Body of pancreas (tissue), 4 donors: ENCODE data around the gene CPNE1. TPM values are rescaled to one million over a fixed set of nuclear protein-coding genes. Genes with fewer than 3 reads are reported as not detected.

Experiments used
- ATAC-seq: fragments of 150-250 bp; one replicate; pipeline ENCODE4 v1.9.1; 2016
- DNase-seq, 4 donors: peaks; one replicate each; pipeline ENCODE4 v3.0.0-alpha.2; 2019
- H3K27ac ChIP-seq, 4 donors: fragments of 200-600 bp; sonication (generic); 1 replicate in 3 of 4; 2 replicates in 1 of 4; pipeline versions ENCODE4 v1.5.1 to v1.6.1; 2016 to 2019; ENCODE audit warnings: mild to moderate bottlenecking in 1 of 4, mixed read lengths in 1 of 4, moderate library complexity in 1 of 4
- H3K27me3 ChIP-seq, 2 donors: fragments of 200-600 bp; sonication (generic); one replicate each; pipeline ENCODE4 v1.6.0; 2016; ENCODE audit warnings: mild to moderate bottlenecking in 1 of 2
- H3K36me3 ChIP-seq, 2 donors: fragments of 200-600 bp; sonication (generic); replicated peaks in 1 of 2; 2 replicates each; pipeline ENCODE4 v1.5.1; 2016; ENCODE audit warnings: low read depth in 2 of 2; ENCODE audit not compliant: insufficient read depth in 1 of 2
- H3K4me1 ChIP-seq: fragments of 200-600 bp; sonication (generic); one replicate; pipeline ENCODE4 v1.6.0; 2016
- H3K4me3 ChIP-seq, 2 donors: fragments of 200-600 bp; sonication (generic); 1 replicate in 1 of 2; 2 replicates in 1 of 2; pipeline ENCODE4 v1.5.1; 2016 to 2019
- H3K9me3 ChIP-seq, 3 donors: fragments of 200-600 bp; sonication (generic); 1 replicate in 2 of 3; 2 replicates in 1 of 3; pipeline ENCODE4 v1.5.1; 2016
- POLR2A ChIP-seq, 3 donors: fragments of 450-650 bp; IDR thresholded peaks; one replicate each; pipeline ENCODE4 v1.6.1; 2016; ENCODE audit warnings: antibody characterized with exemption in 3 of 3, mild to moderate bottlenecking in 2 of 3
- WGBS, 2 donors: methylation state at CpG; one replicate each; pipeline ENCODE4 v1.1.5; 2017; 5-methylcytosine and 5-hydroxymethylcytosine counted together
- intact Hi-C: fragments of 100-400 bp; cut with DNase I; formaldehyde crosslinking; loops from one replicate; pipeline ENCODE4 v1.15.1; 2023
- total RNA-seq, 2 donors: library from RNA; depleted of rRNA; stranded (reverse); fragments of >200 nt; gene quantifications; one replicate each; pipeline ENCODE4 v1.1.0, GENCODE V29; 2016
- TF ChIP-seq, protein P1 (sequence below), 7 experiments: fragments of 450-650 bp in 4 of 7; fragments of 200-600 bp in 3 of 7; sonication (generic) in 3 of 7; IDR thresholded peaks; one replicate each; pipeline ENCODE4 v1.5.1; 2016 to 2019; ENCODE audit warnings: antibody characterized with exemption in 7 of 7

The CPNE1 gene
- total RNA-seq, 2 donors from 2014 or later = 87.3 to 93.9 TPM

- H3K27me3 ChIP-seq = no peaks in the 10 kb centered on the region
- H3K4me3 ChIP-seq = no peak overlapping the region
- WGBS, 2 donors = 95 to 96% methylated on average over 6 of the region's 6 CpGs
- no peaks in the 10 kb centered on the region for H3K36me3 ChIP-seq
- H3K4me1 ChIP-seq = peaks cover 10% of the 10 kb centered on the region
- intact Hi-C loops = no loop called here
- no peak for DNase-seq
- TF ChIP-seq, protein P1, sequence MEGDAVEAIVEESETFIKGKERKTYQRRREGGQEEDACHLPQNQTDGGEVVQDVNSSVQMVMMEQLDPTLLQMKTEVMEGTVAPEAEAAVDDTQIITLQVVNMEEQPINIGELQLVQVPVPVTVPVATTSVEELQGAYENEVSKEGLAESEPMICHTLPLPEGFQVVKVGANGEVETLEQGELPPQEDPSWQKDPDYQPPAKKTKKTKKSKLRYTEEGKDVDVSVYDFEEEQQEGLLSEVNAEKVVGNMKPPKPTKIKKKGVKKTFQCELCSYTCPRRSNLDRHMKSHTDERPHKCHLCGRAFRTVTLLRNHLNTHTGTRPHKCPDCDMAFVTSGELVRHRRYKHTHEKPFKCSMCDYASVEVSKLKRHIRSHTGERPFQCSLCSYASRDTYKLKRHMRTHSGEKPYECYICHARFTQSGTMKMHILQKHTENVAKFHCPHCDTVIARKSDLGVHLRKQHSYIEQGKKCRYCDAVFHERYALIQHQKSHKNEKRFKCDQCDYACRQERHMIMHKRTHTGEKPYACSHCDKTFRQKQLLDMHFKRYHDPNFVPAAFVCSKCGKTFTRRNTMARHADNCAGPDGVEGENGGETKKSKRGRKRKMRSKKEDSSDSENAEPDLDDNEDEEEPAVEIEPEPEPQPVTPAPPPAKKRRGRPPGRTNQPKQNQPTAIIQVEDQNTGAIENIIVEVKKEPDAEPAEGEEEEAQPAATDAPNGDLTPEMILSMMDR (IDR thresholded peaks at IDR 0.05) = no peak
- TF ChIP-seq POLR2A (IDR thresholded peaks at IDR 0.05) = no peak
- no peak for ATAC-seq
- no peaks in the 10 kb centered on the region for H3K9me3 ChIP-seq
- no peak overlapping the region for H3K27ac ChIP-seq
These were observed 27.4 kb downstream of the CPNE1 start for GRCh38 chr20:35637276-35637675.

DNA sequence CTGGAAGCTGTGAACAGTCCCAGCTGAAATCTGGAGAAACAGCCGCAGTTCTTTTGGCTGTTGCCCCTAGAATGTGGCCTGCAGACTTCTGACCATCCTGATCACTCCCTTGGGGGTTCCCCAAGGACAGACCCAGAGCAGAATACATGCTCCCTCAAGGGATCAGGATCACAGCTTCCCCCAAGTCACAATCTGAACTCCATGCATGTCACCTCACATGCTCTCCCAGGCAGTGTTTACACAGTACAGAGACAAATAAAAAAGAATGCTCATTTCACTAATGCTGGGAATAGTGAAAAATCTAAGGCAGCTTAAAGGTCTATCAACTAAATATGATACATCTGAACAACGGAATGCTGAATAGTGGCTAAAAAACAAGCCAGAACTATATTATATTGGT is 28.6 kb downstream of the CPNE1 start:
- TF ChIP-seq POLR2A (IDR thresholded peaks at IDR 0.05) = no peak
- TF ChIP-seq, protein P1 (IDR thresholded peaks at IDR 0.05) = no peak
- peaks cover 10% of the 10 kb centered on the region for H3K4me1 ChIP-seq
- H3K27me3 ChIP-seq = no peaks in the 10 kb centered on the region
- 46 to 52% methylated on average over 2 of the region's 2 CpGs for WGBS, 2 donors
- ATAC-seq (no peak), DNase-seq (no peak)
- intact Hi-C loops = no loop called here
- no peak overlapping the region for H3K27ac ChIP-seq
- H3K36me3 ChIP-seq = peaks cover 0 to 4% of the 10 kb centered on the region in 2 donors
- H3K4me3 ChIP-seq = no peak overlapping the region
- H3K9me3 ChIP-seq = no peaks in the 10 kb centered on the region

GRCh38 chr20:35635652-35636051 is 29.0 kb downstream of the CPNE1 start:
- peaks cover 10% of the 10 kb centered on the region for H3K4me1 ChIP-seq
- H3K36me3 ChIP-seq = peaks cover 0 to 9% of the 10 kb centered on the region in 2 donors
- DNase-seq (no peak), ATAC-seq (no peak)
- H3K4me3 ChIP-seq = no peak overlapping the region
- no peaks in the 10 kb centered on the region for H3K27me3 ChIP-seq
- TF ChIP-seq, protein P1 (IDR thresholded peaks at IDR 0.05) = no peak
- no peak for TF ChIP-seq POLR2A (IDR thresholded peaks at IDR 0.05)
- 77 to 86% methylated on average over 4 of the region's 4 CpGs for WGBS, 2 donors
- intact Hi-C loops = no loop called here
- no peak overlapping the region for H3K27ac ChIP-seq
- H3K9me3 ChIP-seq = no peaks in the 10 kb centered on the region

GRCh38 chr20:35632539-35633115 is 32.1 kb downstream of the CPNE1 start:
- intact Hi-C loops = no loop called here
- TF ChIP-seq POLR2A (IDR thresholded peaks at IDR 0.05) = no peak
- TF ChIP-seq, protein P1 (IDR thresholded peaks at IDR 0.05) = no peak
- Histone ChIP-seq H3K9me3 (no peaks in the 10 kb centered on the region), H3K4me1 (peaks cover 10% of the 10 kb centered on the region), H3K27me3 (no peaks in the 10 kb centered on the region), H3K27ac (no peak overlapping the region), H3K4me3 (no peak overlapping the region), H3K36me3 (peaks cover 0 to 21% of the 10 kb centered on the region in 2 donors)
- 92 to 93% methylated on average over 12 to 13 of the region's 13 CpGs for WGBS, 2 donors
- ATAC-seq (no peak), DNase-seq (no peak)

DNA sequence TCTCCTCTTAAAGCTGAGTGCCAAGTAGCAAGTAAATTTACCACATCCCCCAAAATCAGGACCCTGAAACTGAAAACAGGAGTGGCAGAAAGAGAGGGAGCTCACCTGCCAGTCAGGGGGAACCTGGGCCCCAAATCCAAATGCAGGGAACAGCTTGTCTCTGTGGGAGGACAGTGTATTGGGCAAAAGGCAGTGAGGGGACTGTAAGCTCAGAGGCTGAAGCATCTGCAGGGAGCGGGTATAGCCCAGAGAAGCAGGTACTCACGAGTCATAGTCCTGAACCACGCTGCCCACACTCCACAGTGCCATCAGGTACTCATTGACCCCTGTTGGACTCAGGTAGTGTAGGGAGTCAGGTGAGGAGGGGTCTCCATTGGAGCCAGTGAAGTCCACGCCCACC is 34.1 kb downstream of the CPNE1 start:
- DNase-seq (no peak), ATAC-seq (no peak)
- H3K9me3 ChIP-seq = no peaks in the 10 kb centered on the region
- 83 to 91% methylated on average over 1 to 4 of the region's 4 CpGs for WGBS, 2 donors
- H3K4me3 ChIP-seq = no peak overlapping the region
- TF ChIP-seq, protein P1 (IDR thresholded peaks at IDR 0.05) = no peak
- no peak for TF ChIP-seq POLR2A (IDR thresholded peaks at IDR 0.05)
- intact Hi-C loops = no loop called here
- peaks cover under 1% of the 10 kb centered on the region for H3K4me1 ChIP-seq
- no peak overlapping the region for H3K27ac ChIP-seq
- H3K27me3 ChIP-seq = no peaks in the 10 kb centered on the region
- peaks cover 0 to 35% of the 10 kb centered on the region in 2 donors for H3K36me3 ChIP-seq
